Stimulated activated naive B cell treated with anti-CD40 and anti-IgM and Interleukin-4, amounts not matched to agents 10 μg/mL and 1 μg/mL and 100 μg/mL, for 72 hours (primary cell): ENCODE data around the gene SGPP2.
"Not testable (repeated sequence)": the region's sequence is repeated elsewhere in the genome, so short reads cannot be mapped to it uniquely, and the experiment has no call there.

Experiments used
- ATAC-seq, 2 donors: fragments of 150-1000 bp; cut with Tn5 transposase; replicated peaks; 2 replicates each; pipeline ENCODE4 v1.10.0; 2021; ENCODE audit warnings: moderate library complexity in 1 of 2
- DNase-seq: peaks from one replicate; pipeline ENCODE4 v3.0.0; 2021
- H3K27ac Mint-ChIP-seq: one replicate; pipeline ENCODE4 v1.8.0; 2022; ENCODE audit warnings: mild to moderate bottlenecking, mixed read lengths
- H3K27me3 Mint-ChIP-seq, 2 donors: one replicate each; pipeline ENCODE4 v1.8.0; 2022; ENCODE audit warnings: mixed read lengths in 2 of 2
- H3K36me3 Mint-ChIP-seq, 2 donors: one replicate each; pipeline ENCODE4 v1.8.0; 2022; ENCODE audit warnings: mixed read lengths in 2 of 2, mild to moderate bottlenecking in 1 of 2
- H3K4me1 Mint-ChIP-seq, 2 donors: one replicate each; pipeline ENCODE4 v1.8.0; 2022; ENCODE audit warnings: mixed read lengths in 2 of 2, mild to moderate bottlenecking in 1 of 2
- H3K4me3 Mint-ChIP-seq, 2 donors: one replicate each; pipeline ENCODE4 v1.8.0; 2022; ENCODE audit warnings: mild to moderate bottlenecking in 2 of 2, mixed read lengths in 2 of 2, moderate library complexity in 1 of 2
- H3K9me3 Mint-ChIP-seq, 2 donors: one replicate each; pipeline ENCODE4 v1.8.0; 2022; ENCODE audit warnings: mixed read lengths in 2 of 2, mild to moderate bottlenecking in 1 of 2

The SGPP2 gene

DNA sequence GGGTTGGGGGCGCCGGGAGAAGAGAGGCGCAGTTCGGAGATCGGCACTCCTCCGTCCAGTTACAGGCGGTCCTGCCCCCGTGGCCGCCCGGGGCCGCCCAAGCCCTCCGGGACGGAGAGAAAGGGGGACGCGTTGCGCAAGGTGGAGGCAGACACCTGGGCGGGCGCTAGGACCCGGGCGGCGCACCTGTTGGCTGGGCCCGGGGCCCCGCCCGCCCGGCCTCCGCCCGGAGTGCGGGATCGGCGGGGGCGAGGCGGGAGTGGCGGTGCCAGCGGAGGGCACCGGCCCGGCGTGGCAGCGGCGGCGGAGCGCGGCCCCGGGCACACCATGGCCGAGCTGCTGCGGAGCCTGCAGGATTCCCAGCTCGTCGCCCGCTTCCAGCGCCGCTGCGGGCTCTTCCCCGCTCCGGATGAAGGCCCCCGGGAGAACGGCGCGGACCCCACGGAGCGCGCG is at the start of gene SGPP2:
Gene SGPP2, plus strand, starts transcription at position 268 of the 453 bp plus-strand sequence. Its CDS starts 60 bp downstream, at position 328.
- Mint-ChIP-seq H3K4me1 (peaks cover 27 to 31% of the 10 kb centered on the region in 2 donors), H3K27me3 (peaks cover 26 to 60% of the 10 kb centered on the region in 2 donors), H3K4me3 (peak within 1 kb of the TSS; percentile 86 to 98), H3K9me3 (no peaks in the 10 kb centered on the region), H3K36me3 (peaks cover 4 to 13% of the 10 kb centered on the region in 2 donors), H3K27ac (peak within 1 kb of the TSS; percentile 99)
- peak; percentile 28 to 30 for ATAC-seq
- DNase-seq, result peak; percentile 9

- H3K27ac Mint-ChIP-seq, result no peak overlapping the region
- no peak for ATAC-seq
- DNase-seq, result no peak
- H3K27me3 Mint-ChIP-seq, result no peaks in the 10 kb centered on the region
- no peaks in the 10 kb centered on the region for H3K36me3 Mint-ChIP-seq
- H3K4me1 Mint-ChIP-seq, result no peaks in the 10 kb centered on the region
- no peak overlapping the region for H3K4me3 Mint-ChIP-seq
- H3K9me3 Mint-ChIP-seq, result peaks cover 5 to 7% of the 10 kb centered on the region in 2 donors
Measured at GRCh38 chr2:222375798-222376197, 48.5 kb upstream of the SGPP2 start.

- Mint-ChIP-seq H3K9me3 (peaks cover 3 to 4% of the 10 kb centered on the region in 2 donors), H3K27ac (no peak overlapping the region), H3K27me3 (no peaks in the 10 kb centered on the region), H3K4me3 (no peak overlapping the region), H3K36me3 (no peaks in the 10 kb centered on the region), H3K4me1 (no peaks in the 10 kb centered on the region)
- ATAC-seq (no peak), DNase-seq (no peak)
Measured at GRCh38 chr2:222380456-222380855, 43.9 kb upstream of the SGPP2 start.

DNA sequence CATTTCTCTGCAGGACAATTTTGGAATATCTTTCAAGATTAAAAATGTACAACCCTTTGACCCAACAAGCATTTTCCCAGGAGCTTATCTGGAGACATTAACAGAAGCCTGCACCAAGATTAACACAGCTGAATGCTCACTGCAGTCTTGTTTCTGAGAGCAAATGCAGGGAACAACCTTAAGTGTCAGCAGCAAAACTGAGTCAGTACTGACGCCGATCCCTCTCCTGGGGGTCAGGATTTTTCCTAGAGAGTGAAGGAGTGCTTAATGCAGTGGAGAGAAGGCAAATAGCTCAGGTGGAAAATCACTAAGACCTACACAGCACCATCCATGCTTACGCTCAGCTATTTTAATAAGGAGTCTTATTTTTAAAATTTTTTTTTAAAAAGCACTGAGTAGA is 42.8 kb upstream of the SGPP2 start:
- Mint-ChIP-seq H3K27ac (no peak overlapping the region), H3K4me1 (no peaks in the 10 kb centered on the region), H3K27me3 (no peaks in the 10 kb centered on the region), H3K36me3 (no peaks in the 10 kb centered on the region), H3K4me3 (no peak overlapping the region), H3K9me3 (peaks cover 3 to 4% of the 10 kb centered on the region in 2 donors)
- ATAC-seq (no peak), DNase-seq (no peak)

DNA sequence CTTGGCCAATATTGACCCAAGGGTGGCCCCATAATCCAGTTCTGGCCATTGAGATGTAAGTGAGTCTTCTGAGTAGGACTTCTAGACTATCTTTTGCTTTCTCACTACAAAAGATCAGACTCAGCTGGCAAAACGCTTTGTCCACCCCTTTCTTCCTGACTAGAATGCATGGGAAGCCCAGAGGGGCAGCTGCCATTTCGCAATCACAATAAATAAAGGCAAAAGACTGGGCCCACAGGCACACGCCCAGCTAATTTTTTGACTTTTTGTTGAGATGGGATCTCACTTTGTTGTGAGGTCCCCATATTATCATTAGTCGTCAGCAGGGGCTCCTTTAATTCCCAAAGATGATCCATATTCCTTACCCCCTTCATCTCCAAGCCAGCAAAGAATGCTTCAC is 41.1 kb upstream of the SGPP2 start:
- no peaks in the 10 kb centered on the region for H3K27me3 Mint-ChIP-seq
- no peak for ATAC-seq
- no peak overlapping the region for H3K4me3 Mint-ChIP-seq
- no peak overlapping the region for H3K27ac Mint-ChIP-seq
- DNase-seq, result no peak
- peaks cover 3 to 4% of the 10 kb centered on the region in 2 donors for H3K9me3 Mint-ChIP-seq
- H3K36me3 Mint-ChIP-seq, result no peaks in the 10 kb centered on the region
- no peaks in the 10 kb centered on the region for H3K4me1 Mint-ChIP-seq

DNA sequence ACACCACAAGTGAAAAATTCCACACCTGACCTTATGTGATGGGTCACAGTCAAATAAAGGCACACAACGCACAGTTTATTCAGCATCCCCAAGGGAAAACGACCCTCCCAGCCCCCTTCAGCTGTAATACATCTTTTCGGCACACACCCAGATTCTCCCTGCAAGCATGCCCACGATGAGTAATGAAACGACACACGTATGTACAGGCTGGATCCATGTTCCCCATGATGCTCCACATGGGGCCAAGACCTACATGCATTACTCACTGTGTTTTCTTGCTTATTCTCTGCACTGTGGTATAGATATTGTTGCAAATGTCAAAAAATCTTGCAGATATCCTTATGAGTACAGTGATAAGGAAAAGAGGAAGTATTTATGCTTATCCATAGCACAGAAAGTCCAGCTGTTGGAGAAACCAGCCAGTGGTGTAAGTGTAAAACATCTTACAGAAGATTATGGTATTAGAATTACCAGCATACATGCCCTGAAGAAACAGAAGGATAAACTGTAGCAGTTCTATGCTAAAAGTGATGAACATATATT is 32.5 kb upstream of the SGPP2 start:
- Mint-ChIP-seq H3K36me3 (no peaks in the 10 kb centered on the region), H3K4me1 (no peaks in the 10 kb centered on the region), H3K9me3 (peaks cover 0 to 3% of the 10 kb centered on the region in 2 donors), H3K27me3 (no peaks in the 10 kb centered on the region), H3K27ac (no peak overlapping the region), H3K4me3 (no peak overlapping the region)
- DNase-seq, result no peak
- no peak for ATAC-seq

DNA sequence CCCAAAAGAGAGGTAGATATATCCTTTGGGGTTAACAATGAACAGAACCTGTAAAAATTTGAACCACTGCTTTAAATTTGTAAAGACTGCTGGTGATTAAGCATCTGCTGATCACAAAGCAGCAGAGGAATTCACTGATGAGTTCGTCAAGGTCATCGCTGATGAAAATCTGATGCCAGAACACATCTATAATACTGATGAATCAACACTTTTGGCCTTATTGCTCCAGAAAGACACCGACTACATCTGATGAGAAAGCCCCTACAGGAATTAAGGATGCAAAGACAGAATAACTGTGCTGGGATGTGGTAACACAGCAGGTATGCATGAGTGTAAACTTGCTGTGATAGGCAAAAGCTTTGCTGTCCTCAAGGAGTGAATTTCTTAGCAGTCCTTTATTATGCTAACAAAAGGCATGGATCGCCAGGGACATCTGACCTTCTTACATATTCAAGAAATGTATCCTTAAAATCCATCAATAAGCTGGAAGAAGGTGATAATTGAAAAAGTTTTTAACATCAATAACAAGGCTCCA is 30.5 kb upstream of the SGPP2 start:
- no peak overlapping the region for H3K27ac Mint-ChIP-seq
- ATAC-seq (no peak), DNase-seq (no peak)
- H3K9me3 Mint-ChIP-seq, result peaks cover 0 to 3% of the 10 kb centered on the region in 2 donors
- H3K27me3 Mint-ChIP-seq, result no peaks in the 10 kb centered on the region
- H3K4me3 Mint-ChIP-seq, result no peak overlapping the region
- no peaks in the 10 kb centered on the region for H3K4me1 Mint-ChIP-seq
- H3K36me3 Mint-ChIP-seq, result no peaks in the 10 kb centered on the region

GRCh38 chr2:222398446-222398885 is 25.9 kb upstream of the SGPP2 start:
- no peak for ATAC-seq

GRCh38 chr2:222399038-222399783 is 25.1 kb upstream of the SGPP2 start:
- peaks cover 6 to 11% of the 10 kb centered on the region in 2 donors for H3K9me3 Mint-ChIP-seq
- H3K4me1 Mint-ChIP-seq, result no peaks in the 10 kb centered on the region
- DNase-seq (no peak), ATAC-seq (no peak)
- H3K36me3 Mint-ChIP-seq, result no peaks in the 10 kb centered on the region
- H3K4me3 Mint-ChIP-seq, result no peak overlapping the region
- H3K27ac Mint-ChIP-seq, result no peak overlapping the region
- H3K27me3 Mint-ChIP-seq, result peaks cover 0 to 3% of the 10 kb centered on the region in 2 donors

More at GRCh38 chr2:222398446-222398885, 25.9 kb upstream of the SGPP2 start:
- H3K36me3 Mint-ChIP-seq, result no peaks in the 10 kb centered on the region
- H3K27me3 Mint-ChIP-seq, result peaks cover 0 to 3% of the 10 kb centered on the region in 2 donors
- H3K4me3 Mint-ChIP-seq, result no peak overlapping the region
- peaks cover 6 to 10% of the 10 kb centered on the region in 2 donors for H3K9me3 Mint-ChIP-seq
- H3K27ac Mint-ChIP-seq, result no peak overlapping the region
- H3K4me1 Mint-ChIP-seq, result no peaks in the 10 kb centered on the region
- DNase-seq, result no peak

DNA sequence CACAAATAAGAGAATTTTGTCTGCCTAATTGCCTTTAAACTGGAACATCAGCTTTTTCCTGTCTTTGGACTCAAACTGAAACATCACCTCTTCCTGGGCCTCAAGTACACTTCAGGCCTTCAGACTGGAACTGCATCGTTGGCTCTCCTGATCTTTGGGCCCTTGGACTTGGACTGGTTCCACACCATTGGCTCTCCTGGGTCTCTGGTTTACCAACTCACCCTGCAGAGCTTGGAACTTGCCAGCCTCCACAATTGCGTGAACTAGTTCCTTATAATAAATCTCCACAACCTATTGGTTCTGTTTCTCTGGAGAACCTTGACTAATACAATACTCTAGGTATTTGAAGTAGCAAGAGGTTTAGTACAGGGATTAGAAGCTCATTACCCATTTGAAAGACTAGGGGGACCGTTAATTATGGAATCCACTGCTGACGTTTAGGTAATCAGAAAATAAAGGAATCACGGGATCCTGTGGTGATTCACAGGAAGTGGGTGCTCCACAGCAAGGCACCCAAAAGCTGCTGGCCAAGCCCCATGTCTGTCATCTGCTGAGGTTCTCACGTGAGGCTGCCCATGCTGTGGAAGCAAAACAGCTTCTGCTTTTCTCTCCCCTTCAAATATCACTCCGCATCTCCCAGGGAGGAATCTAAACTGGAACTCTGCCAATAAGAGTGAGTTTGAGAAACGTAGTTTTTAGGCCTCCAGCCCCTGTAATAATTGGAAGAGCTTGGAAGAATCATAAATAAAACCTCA is 20.0 kb upstream of the SGPP2 start:
- H3K4me3 Mint-ChIP-seq, result no peak overlapping the region
- peak in 1 of 2 donors; percentile 29 for ATAC-seq
- H3K27ac Mint-ChIP-seq, result no peak overlapping the region
- peaks cover 11 to 15% of the 10 kb centered on the region in 2 donors for H3K9me3 Mint-ChIP-seq
- H3K4me1 Mint-ChIP-seq, result no peaks in the 10 kb centered on the region
- DNase-seq, result no peak
- H3K36me3 Mint-ChIP-seq, result no peaks in the 10 kb centered on the region
- peaks cover 0 to 3% of the 10 kb centered on the region in 2 donors for H3K27me3 Mint-ChIP-seq

DNA sequence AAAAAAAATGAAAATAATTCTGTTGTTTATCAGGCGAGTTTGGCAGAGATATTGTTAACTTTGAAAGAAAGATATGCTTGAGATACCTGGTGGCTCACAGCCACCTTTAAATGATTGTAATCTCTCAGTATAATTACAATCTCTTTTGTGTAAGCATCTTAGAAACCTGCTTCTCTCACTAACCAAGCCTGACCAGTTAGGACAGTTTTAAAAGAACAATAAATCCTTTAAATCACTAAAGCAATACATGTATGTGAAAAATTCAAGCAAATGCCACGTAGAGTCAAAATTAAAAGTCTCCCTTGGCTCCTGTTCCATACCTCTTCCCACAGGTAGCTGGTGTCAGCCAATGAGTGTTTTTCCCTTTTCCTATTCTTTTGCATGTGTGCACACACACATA is 15.7 kb upstream of the SGPP2 start:
- H3K4me1 Mint-ChIP-seq, result no peaks in the 10 kb centered on the region
- no peaks in the 10 kb centered on the region for H3K27me3 Mint-ChIP-seq
- peaks cover 11 to 12% of the 10 kb centered on the region in 2 donors for H3K9me3 Mint-ChIP-seq
- no peak overlapping the region for H3K27ac Mint-ChIP-seq
- no peak for ATAC-seq
- no peaks in the 10 kb centered on the region for H3K36me3 Mint-ChIP-seq
- no peak overlapping the region for H3K4me3 Mint-ChIP-seq
- DNase-seq, result no peak

DNA sequence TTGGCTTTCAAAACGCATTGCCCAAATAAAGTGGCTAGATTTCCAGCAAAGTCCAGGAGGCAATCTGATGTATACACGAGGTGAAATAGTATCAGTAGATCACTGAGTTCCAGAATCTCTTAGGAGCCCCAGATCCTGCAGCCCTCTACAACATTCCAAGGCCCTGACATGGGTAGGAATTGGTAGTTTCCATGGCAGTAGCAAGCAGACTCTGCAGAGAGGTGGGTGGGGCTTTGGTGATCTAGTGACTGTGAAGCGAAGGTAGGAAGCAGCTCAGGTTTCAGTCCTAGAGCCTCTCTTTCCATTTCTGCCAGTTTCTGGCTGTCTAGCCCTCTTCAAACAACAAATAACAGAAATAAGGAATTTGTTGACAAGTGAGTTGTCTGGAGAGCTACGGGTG is 13.8 kb upstream of the SGPP2 start:
- Mint-ChIP-seq H3K4me1 (no peaks in the 10 kb centered on the region), H3K27me3 (no peaks in the 10 kb centered on the region), H3K36me3 (no peaks in the 10 kb centered on the region), H3K4me3 (no peak overlapping the region), H3K9me3 (peaks cover 7 to 12% of the 10 kb centered on the region in 2 donors), H3K27ac (no peak overlapping the region)
- no peak for ATAC-seq
- no peak for DNase-seq

- peaks cover 13 to 14% of the 10 kb centered on the region in 2 donors for H3K9me3 Mint-ChIP-seq
- not testable (repeated sequence) for H3K27ac Mint-ChIP-seq, H3K4me1 Mint-ChIP-seq, H3K4me3 Mint-ChIP-seq, DNase-seq, ATAC-seq, H3K27me3 Mint-ChIP-seq, H3K36me3 Mint-ChIP-seq
Measured at GRCh38 chr2:222412334-222412733, 12.0 kb upstream of the SGPP2 start.

DNA sequence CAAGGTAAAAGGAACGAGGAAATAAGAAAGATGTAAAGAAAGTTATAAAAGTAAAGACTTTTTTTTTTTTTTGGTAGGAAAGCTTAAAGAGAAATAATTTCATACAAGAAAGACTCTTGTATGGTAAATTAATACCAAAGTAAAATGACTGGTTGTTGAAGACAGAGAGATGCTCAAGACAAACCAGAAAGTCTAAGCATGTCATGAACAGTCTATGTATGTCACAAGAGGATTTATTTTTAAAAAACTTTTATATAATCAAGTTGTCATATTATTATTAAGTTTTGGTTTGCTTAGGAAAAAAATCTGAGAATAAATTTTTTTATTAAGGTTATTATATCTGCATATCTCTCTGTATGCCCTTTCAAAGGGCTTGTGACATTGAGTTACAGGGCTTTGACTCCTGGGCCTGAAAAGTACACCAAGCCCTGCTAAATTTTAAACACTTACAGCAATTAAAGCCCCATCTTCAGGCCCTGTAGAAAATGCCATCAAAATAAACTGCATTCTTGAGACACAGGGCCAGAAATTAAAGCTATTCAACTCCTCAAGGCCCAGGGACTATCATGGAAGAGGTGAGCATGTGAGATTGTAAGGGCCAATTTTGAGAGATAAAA is 10.9 kb upstream of the SGPP2 start:
- Mint-ChIP-seq H3K36me3 (no peaks in the 10 kb centered on the region), H3K9me3 (peaks cover 13 to 14% of the 10 kb centered on the region in 2 donors), H3K27ac (no peak overlapping the region), H3K27me3 (peaks cover 0 to 4% of the 10 kb centered on the region in 2 donors), H3K4me3 (no peak overlapping the region), H3K4me1 (no peaks in the 10 kb centered on the region)
- ATAC-seq (no peak), DNase-seq (no peak)
